ENCODE results near the gene KIAA0513.

DNA sequence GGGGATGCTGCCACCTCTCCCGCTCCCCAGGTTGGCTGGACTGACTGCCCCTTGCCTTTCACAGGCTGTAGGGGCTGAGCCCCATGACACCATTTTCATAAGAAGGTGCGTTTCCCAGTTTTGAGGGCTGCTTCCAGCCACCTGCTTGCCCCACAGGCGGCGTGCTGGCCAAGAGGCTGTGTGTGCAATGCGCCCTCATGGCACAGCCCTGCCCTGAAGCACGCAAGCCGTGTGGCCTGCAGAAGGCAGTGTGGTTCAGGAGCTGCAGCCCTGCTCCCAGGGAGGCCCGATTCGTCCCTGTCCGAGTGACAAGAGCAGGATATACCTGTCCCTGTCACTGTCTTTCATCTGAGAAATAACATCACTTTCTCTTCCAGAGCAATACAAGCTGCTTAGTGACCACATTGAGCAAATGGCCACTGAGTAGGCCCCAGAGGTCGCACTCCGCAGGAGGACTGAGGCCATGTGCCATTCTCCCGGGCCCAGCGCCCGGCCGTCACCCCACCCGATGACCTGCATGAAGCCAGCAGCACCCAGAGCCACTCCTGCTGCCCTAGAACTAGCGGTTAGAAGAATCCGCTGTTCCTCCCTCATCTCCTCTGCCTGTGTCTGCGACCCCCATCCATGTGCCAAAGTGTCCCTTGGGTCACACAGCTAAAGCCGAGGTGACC is 60.4 kb downstream of the KIAA0513 start:
- TF ChIP-seq, protein P1, sequence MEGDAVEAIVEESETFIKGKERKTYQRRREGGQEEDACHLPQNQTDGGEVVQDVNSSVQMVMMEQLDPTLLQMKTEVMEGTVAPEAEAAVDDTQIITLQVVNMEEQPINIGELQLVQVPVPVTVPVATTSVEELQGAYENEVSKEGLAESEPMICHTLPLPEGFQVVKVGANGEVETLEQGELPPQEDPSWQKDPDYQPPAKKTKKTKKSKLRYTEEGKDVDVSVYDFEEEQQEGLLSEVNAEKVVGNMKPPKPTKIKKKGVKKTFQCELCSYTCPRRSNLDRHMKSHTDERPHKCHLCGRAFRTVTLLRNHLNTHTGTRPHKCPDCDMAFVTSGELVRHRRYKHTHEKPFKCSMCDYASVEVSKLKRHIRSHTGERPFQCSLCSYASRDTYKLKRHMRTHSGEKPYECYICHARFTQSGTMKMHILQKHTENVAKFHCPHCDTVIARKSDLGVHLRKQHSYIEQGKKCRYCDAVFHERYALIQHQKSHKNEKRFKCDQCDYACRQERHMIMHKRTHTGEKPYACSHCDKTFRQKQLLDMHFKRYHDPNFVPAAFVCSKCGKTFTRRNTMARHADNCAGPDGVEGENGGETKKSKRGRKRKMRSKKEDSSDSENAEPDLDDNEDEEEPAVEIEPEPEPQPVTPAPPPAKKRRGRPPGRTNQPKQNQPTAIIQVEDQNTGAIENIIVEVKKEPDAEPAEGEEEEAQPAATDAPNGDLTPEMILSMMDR (IDR thresholded peaks at IDR 0.05) = no peak
- TF ChIP-seq EZH2 (IDR thresholded peaks at IDR 0.05) = no peak

Data from neural progenitor cell (in vitro differentiated cells).